Neural progenitor cell (in vitro differentiated cells): ENCODE measurements around the gene FMO2. TPM values are rescaled to one million over a fixed set of nuclear protein-coding genes. Genes with fewer than 3 reads are reported as not detected.

Experiments used
- DNase-seq: peaks from one replicate; pipeline ENCODE4 v3.0.0-alpha.2; 2016; ENCODE audit warnings: low spot score
- H2AFZ ChIP-seq: fragments of 200-600 bp; sonication (generic); replicated peaks from 2 replicates; pipeline ENCODE4 v1.6.1; 2016; ENCODE audit warnings: antibody characterized with exemption
- H3F3A ChIP-seq: fragments of 200-600 bp; sonication (generic); 2 replicates; pipeline ENCODE4 v1.6.1; 2016; ENCODE audit warnings: antibody characterized with exemption, low read depth
- H3K27ac ChIP-seq: fragments of 200-600 bp; sonication (generic); 2 replicates; pipeline ENCODE4 v1.5.1; 2016; ENCODE audit warnings: mild to moderate bottlenecking
- H3K27me3 ChIP-seq: fragments of 200-600 bp; sonication (generic); 2 replicates; pipeline ENCODE4 v1.6.1; 2016; ENCODE audit warnings: mild to moderate bottlenecking, moderate library complexity
- H3K36me3 ChIP-seq: fragments of 200-600 bp; sonication (generic); 2 replicates; pipeline ENCODE4 v1.5.1; 2016
- H3K4me1 ChIP-seq: fragments of 200-600 bp; sonication (generic); 2 replicates; pipeline ENCODE4 v1.6.1; 2016; ENCODE audit warnings: mixed run types
- H3K4me2 ChIP-seq: fragments of 200-600 bp; sonication (generic); 2 replicates; pipeline ENCODE4 v1.6.1; 2016
- H3K4me3 ChIP-seq: fragments of 200-600 bp; sonication (generic); 2 replicates; pipeline ENCODE4 v1.5.1; 2016
- H3K79me2 ChIP-seq: fragments of 200-600 bp; sonication (generic); 2 replicates; pipeline ENCODE4 v1.6.1; 2016; ENCODE audit warnings: low read depth
- H3K9ac ChIP-seq: fragments of 200-600 bp; sonication (generic); 2 replicates; pipeline ENCODE4 v1.6.1; 2016
- H3K9me3 ChIP-seq: fragments of 200-600 bp; sonication (generic); 2 replicates; pipeline ENCODE4 v1.5.1; 2016; ENCODE audit warnings: low read depth
- H4K20me1 ChIP-seq: fragments of 200-600 bp; sonication (generic); 2 replicates; pipeline ENCODE4 v1.6.1; 2016; ENCODE audit warnings: low read depth
- H3K27ac Mint-ChIP-seq: 3 replicates; pipeline ENCODE4 v1.8.0; 2021; ENCODE audit warnings: mixed read lengths
- H3K27me3 Mint-ChIP-seq: 2 replicates; pipeline ENCODE4 v1.8.0; 2022; ENCODE audit warnings: low read depth, mild to moderate bottlenecking, inconsistent platforms, moderate library complexity, mixed read lengths; ENCODE audit not compliant: insufficient read depth
- H3K36me3 Mint-ChIP-seq: 3 replicates; pipeline ENCODE4 v1.8.0; 2021; ENCODE audit warnings: mixed read lengths
- H3K4me1 Mint-ChIP-seq: 3 replicates; pipeline ENCODE4 v1.8.0; 2021; ENCODE audit warnings: mixed read lengths
- H3K4me3 Mint-ChIP-seq: 3 replicates; pipeline ENCODE4 v1.8.0; 2021; ENCODE audit warnings: mild to moderate bottlenecking, moderate library complexity, mixed read lengths
- H3K9me3 Mint-ChIP-seq: 3 replicates; pipeline ENCODE4 v1.8.0; 2020; ENCODE audit warnings: mixed read lengths
- EZH2 ChIP-seq: fragments of 200-600 bp; sonication (generic); IDR thresholded peaks from 2 replicates; pipeline ENCODE4 v1.6.1; 2017; ENCODE audit warnings: antibody characterized with exemption, mild to moderate bottlenecking, moderate library complexity
- EZH2phosphoT487 ChIP-seq: fragments of 200-600 bp; sonication (generic); IDR thresholded peaks from 2 replicates; pipeline ENCODE4 v1.6.1; 2017; ENCODE audit warnings: antibody characterized with exemption
- total RNA-seq: library from RNA; depleted of rRNA; stranded (reverse); fragments of >200 nt; gene quantifications from 2 replicates; pipeline ENCODE4 v1.2.3, GENCODE V29; 2015; ENCODE audit warnings: low replicate concordance
- TF ChIP-seq, protein P1 (sequence below): fragments of 200-600 bp; sonication (generic); IDR thresholded peaks from 2 replicates; pipeline ENCODE4 v1.5.1; 2017; ENCODE audit warnings: antibody characterized with exemption, mild to moderate bottlenecking

FMO2 gene
- total RNA-seq, 1 donor from 2014 or later = 0.47 TPM

DNA sequence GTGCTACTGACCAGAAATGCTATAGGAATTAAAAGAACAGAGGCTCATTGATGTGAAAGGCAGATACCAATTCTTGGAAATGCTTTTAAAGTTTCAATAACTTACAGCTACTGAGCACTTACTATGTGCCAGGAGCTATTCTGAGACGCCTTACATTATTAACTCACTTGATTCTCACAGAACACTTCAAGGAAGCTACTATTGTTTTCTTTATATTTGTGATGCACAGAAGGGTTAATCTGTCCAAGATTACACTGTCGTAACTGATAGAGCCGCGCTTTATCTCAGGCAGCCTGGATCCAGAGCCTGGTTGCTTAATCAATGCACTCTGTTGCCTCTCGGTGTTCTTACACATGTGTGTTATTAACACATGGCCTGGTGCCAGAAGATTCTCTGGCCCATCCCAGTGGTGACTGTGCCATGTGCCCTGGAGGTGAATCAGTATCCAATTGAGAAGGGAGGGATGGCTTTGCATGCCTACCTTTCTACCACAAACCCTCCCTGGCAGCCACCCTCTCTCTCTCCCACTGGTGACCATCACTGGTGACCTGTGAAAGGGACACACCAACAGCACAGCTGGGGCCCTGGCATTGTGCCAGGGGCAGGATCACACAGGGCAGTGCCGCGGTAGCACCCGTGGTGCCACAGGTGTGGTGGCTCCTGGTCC, 72.0 kb downstream of the FMO2 start:
- Histone ChIP-seq H3K9ac (no peak overlapping the region), H4K20me1 (no peaks in the 10 kb centered on the region), H3K4me2 (no peak overlapping the region), H3K4me3 (no peak overlapping the region), H3K27ac (no peak overlapping the region), H3K27me3 (no peaks in the 10 kb centered on the region), H3K4me1 (peaks cover 24% of the 10 kb centered on the region), H3K79me2 (no peaks in the 10 kb centered on the region), H3K9me3 (no peaks in the 10 kb centered on the region), H3K36me3 (no peaks in the 10 kb centered on the region), H3F3A (peaks cover 18% of the 10 kb centered on the region), H2AFZ (no peak overlapping the region)
- TF ChIP-seq, protein P1, sequence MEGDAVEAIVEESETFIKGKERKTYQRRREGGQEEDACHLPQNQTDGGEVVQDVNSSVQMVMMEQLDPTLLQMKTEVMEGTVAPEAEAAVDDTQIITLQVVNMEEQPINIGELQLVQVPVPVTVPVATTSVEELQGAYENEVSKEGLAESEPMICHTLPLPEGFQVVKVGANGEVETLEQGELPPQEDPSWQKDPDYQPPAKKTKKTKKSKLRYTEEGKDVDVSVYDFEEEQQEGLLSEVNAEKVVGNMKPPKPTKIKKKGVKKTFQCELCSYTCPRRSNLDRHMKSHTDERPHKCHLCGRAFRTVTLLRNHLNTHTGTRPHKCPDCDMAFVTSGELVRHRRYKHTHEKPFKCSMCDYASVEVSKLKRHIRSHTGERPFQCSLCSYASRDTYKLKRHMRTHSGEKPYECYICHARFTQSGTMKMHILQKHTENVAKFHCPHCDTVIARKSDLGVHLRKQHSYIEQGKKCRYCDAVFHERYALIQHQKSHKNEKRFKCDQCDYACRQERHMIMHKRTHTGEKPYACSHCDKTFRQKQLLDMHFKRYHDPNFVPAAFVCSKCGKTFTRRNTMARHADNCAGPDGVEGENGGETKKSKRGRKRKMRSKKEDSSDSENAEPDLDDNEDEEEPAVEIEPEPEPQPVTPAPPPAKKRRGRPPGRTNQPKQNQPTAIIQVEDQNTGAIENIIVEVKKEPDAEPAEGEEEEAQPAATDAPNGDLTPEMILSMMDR = no peak
- TF ChIP-seq EZH2 = no peak
- TF ChIP-seq EZH2phosphoT487 = no peak
- H3K4me3 Mint-ChIP-seq = no peak overlapping the region
- no peaks in the 10 kb centered on the region for H3K9me3 Mint-ChIP-seq
- peaks cover 8% of the 10 kb centered on the region for H3K27me3 Mint-ChIP-seq
- peaks cover 12% of the 10 kb centered on the region for H3K4me1 Mint-ChIP-seq
- DNase-seq = no peak
- H3K36me3 Mint-ChIP-seq = no peaks in the 10 kb centered on the region
- no peak overlapping the region for H3K27ac Mint-ChIP-seq

DNA sequence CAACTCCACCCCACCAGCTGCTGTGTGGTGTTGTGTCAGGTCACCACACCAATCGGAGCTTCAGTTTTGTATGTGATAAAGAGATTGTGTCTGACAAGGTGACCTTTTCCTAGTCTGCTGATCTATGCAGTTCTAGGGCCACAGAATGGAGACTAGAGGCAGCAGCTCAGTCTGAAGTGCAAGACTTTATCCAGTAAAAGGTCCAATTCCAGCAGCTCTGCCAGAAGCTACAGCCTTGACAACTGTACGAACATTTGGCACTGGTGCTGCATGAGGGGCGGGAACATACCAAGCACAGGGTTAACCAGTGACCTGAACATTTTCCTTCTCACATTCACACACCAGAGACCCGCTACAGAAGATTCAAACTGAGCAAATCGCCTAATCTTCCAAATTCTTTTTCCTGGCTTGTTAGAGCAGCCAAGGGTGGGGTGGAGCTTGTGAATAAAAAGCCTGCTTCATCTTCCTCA, 72.5 kb downstream of the FMO2 start:
- H3K9me3 Mint-ChIP-seq = no peaks in the 10 kb centered on the region
- no peaks in the 10 kb centered on the region for H4K20me1 ChIP-seq
- no peaks in the 10 kb centered on the region for H3K79me2 ChIP-seq
- H3K27ac ChIP-seq = no peak overlapping the region
- H3K36me3 Mint-ChIP-seq = no peaks in the 10 kb centered on the region
- peaks cover 6% of the 10 kb centered on the region for H3K27me3 Mint-ChIP-seq
- no peaks in the 10 kb centered on the region for H3K36me3 ChIP-seq
- H2AFZ ChIP-seq = peak overlapping the region; percentile 26
- H3K27me3 ChIP-seq = no peaks in the 10 kb centered on the region
- H3F3A ChIP-seq = peaks cover 18% of the 10 kb centered on the region
- no peak overlapping the region for H3K9ac ChIP-seq
- no peaks in the 10 kb centered on the region for H3K9me3 ChIP-seq
- no peak overlapping the region for H3K4me3 ChIP-seq
- H3K4me2 ChIP-seq = no peak overlapping the region
- peaks cover 7% of the 10 kb centered on the region for H3K4me1 Mint-ChIP-seq
- DNase-seq = no peak
- no peak overlapping the region for H3K4me3 Mint-ChIP-seq
- H3K4me1 ChIP-seq = peaks cover 24% of the 10 kb centered on the region
- TF ChIP-seq, protein P1 = no peak
- TF ChIP-seq EZH2 = no peak
- no peak for TF ChIP-seq EZH2phosphoT487
- H3K27ac Mint-ChIP-seq = no peak overlapping the region

DNA sequence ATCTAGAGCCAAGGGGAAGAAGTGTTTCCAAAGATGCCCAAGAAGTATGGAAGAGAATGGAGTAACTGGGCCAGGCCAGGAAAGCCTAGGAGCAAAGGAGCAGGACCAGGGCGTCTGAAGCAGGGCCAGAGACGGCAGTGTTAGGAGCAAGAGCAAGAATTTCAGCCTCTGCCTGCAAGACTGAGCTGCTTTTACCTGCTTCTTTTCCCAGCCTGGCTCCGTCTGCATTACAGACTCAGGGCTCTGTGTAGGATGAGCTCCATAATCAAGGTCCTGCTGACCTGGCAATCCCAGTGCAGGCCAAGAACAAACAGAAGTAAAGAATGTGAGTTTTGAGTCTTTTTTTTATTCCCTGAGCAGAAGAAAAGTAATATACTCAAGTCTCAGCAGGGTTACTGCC, 73.3 kb downstream of the FMO2 start:
- TF ChIP-seq EZH2 = no peak
- TF ChIP-seq, protein P1 = no peak
- H3K36me3 ChIP-seq = no peaks in the 10 kb centered on the region
- no peak overlapping the region for H3K27ac Mint-ChIP-seq
- no peaks in the 10 kb centered on the region for H3K9me3 Mint-ChIP-seq
- H3K9me3 ChIP-seq = no peaks in the 10 kb centered on the region
- H4K20me1 ChIP-seq = no peaks in the 10 kb centered on the region
- H2AFZ ChIP-seq = peak overlapping the region; percentile 81
- no peaks in the 10 kb centered on the region for H3K36me3 Mint-ChIP-seq
- H3K4me1 ChIP-seq = peaks cover 24% of the 10 kb centered on the region
- H3K79me2 ChIP-seq = no peaks in the 10 kb centered on the region
- H3K27me3 Mint-ChIP-seq = peaks cover 6% of the 10 kb centered on the region
- H3K27me3 ChIP-seq = no peaks in the 10 kb centered on the region
- H3K4me1 Mint-ChIP-seq = peaks cover 6% of the 10 kb centered on the region
- peak; percentile 17 for DNase-seq
- H3K27ac ChIP-seq = no peak overlapping the region
- H3K4me3 Mint-ChIP-seq = no peak overlapping the region
- peak overlapping the region; percentile 4 for H3K4me3 ChIP-seq
- H3K9ac ChIP-seq = no peak overlapping the region
- peaks cover 18% of the 10 kb centered on the region for H3F3A ChIP-seq
- H3K4me2 ChIP-seq = peak overlapping the region; percentile 60
